Fibroblast of lung (primary cell): ENCODE measurements around the gene KPNA1.

ENCODE experiments used
- CTCF ChIP-seq, 2 donors: IDR thresholded peaks in 1 of 2; conservative IDR thresholded peaks in 1 of 2; 1 replicate in 1 of 2; 2 replicates in 1 of 2; pipeline ENCODE4 v1.5.1; 2011 to 2012; ENCODE audit warnings: low read length in 2 of 2, control low read depth in 1 of 2, inconsistent platforms in 1 of 2, low read depth in 1 of 2, mild to moderate bottlenecking in 1 of 2
- EZH2 ChIP-seq: IDR thresholded peaks from 2 replicates; pipeline ENCODE4 v1.5.1; 2012; ENCODE audit warnings: low read length, control low read depth, mild to moderate bottlenecking; ENCODE audit errors: missing control alignments

GRCh38 chr3:122397201-122397600 lies 117.5 kb downstream of the KPNA1 start:
- TF ChIP-seq CTCF (conservative IDR thresholded peaks at IDR 0.05 in 1 of 2, IDR thresholded peaks at IDR 0.05 in 1 of 2; ENCODE audit: low read depth in 1 of 2, low read length in 2 of 2) (no peak), EZH2 (no peak)
